IMR-90 (cell line): ENCODE data around the gene FAM32A. TPM values are rescaled to one million over a fixed set of nuclear protein-coding genes. Genes with fewer than 3 reads are reported as not detected.

Experiments
- ATAC-seq: fragments of 200-7000 bp; cut with Tn5 transposase; 2 replicates; pipeline ENCODE4 v1.9.1; 2020; ENCODE audit warnings: low read depth, mild to moderate bottlenecking, moderate library complexity
- BruUV-seq: library from RNA; stranded (reverse); fragments of 400-500 nt; replicated peaks from 2 replicates; lab custom pipeline; 2021; lab: Mats Ljungman, UMichigan
- CTCF ChIA-PET: fragments of 300-600 bp; formaldehyde crosslinking; extraction: SDS; loops from one replicate; lab custom pipeline; 2021; ENCODE audit warnings: antibody characterized with exemption; lab: Yijun Ruan, JAX
- POLR2A ChIA-PET: fragments of 300-600 bp; sonication (Branson Sonifier 250); formaldehyde crosslinking; loops from one replicate; lab custom pipeline; 2022; ENCODE audit warnings: antibody characterized with exemption; ENCODE audit not compliant: unreplicated experiment; lab: Charles Lee
- DNase-seq: peaks from one replicate; pipeline ENCODE4 v3.0.0; 2013
- H2AFZ ChIP-seq: replicated peaks from 2 replicates; pipeline ENCODE3; 2013; ENCODE audit warnings: low read length, mild to moderate bottlenecking; ENCODE audit not compliant: poor library complexity
- H2AK5ac ChIP-seq: 2 replicates; pipeline ENCODE4 v1.6.1; 2013; ENCODE audit warnings: low read depth, low read length, inconsistent platforms
- H2AK9ac ChIP-seq: replicated peaks from 2 replicates; pipeline ENCODE3; 2013; ENCODE audit warnings: mild to moderate bottlenecking, low read depth, low read length, moderate library complexity; ENCODE audit not compliant: poor library complexity
- H2BK120ac ChIP-seq: 2 replicates; pipeline ENCODE4 v1.6.1; 2013; ENCODE audit warnings: low read depth, low read length, inconsistent platforms
- H2BK15ac ChIP-seq: 3 replicates; pipeline ENCODE4 v1.6.1; 2013; ENCODE audit warnings: low read depth, low read length, inconsistent platforms
- H2BK20ac ChIP-seq: 2 replicates; pipeline ENCODE4 v1.6.1; 2013; ENCODE audit warnings: low read depth, mild to moderate bottlenecking, inconsistent platforms, low read length, moderate library complexity
- H2BK5ac ChIP-seq: 2 replicates; pipeline ENCODE4 v1.6.1; 2013; ENCODE audit warnings: mild to moderate bottlenecking, low read depth, low read length, inconsistent platforms; ENCODE audit not compliant: poor library complexity, severe bottlenecking
- H3K14ac ChIP-seq: replicated peaks from 2 replicates; pipeline ENCODE4 v1.6.1; 2013; ENCODE audit warnings: low read depth, low read length, inconsistent platforms
- H3K18ac ChIP-seq: 2 replicates; pipeline ENCODE4 v1.6.1; 2013; ENCODE audit warnings: low read depth, low read length, control low read depth
- H3K23ac ChIP-seq: 2 replicates; pipeline ENCODE4 v1.6.1; 2013; ENCODE audit warnings: low read depth, low read length, inconsistent platforms
- H3K27ac ChIP-seq: 2 replicates; pipeline ENCODE4 v1.5.1; 2013; ENCODE audit warnings: mild to moderate bottlenecking, control low read depth, low read length; ENCODE audit not compliant: insufficient read depth
- H3K27me3 ChIP-seq: 2 replicates; pipeline ENCODE4 v1.6.1; 2013; ENCODE audit warnings: low read length; ENCODE audit not compliant: control insufficient read depth, insufficient read depth
- H3K36me3 ChIP-seq: 2 replicates; pipeline ENCODE4 v1.6.1; 2013; ENCODE audit warnings: low read length, mixed read lengths; ENCODE audit not compliant: control insufficient read depth, insufficient read depth
- H3K4ac ChIP-seq: 2 replicates; pipeline ENCODE4 v1.6.1; 2013; ENCODE audit warnings: low read depth, low read length, inconsistent platforms
- H3K4me1 ChIP-seq: 2 replicates; pipeline ENCODE4 v1.6.1; 2013; ENCODE audit warnings: low read length, mixed read lengths; ENCODE audit not compliant: control insufficient read depth, insufficient read depth
- H3K4me2 ChIP-seq: 2 replicates; pipeline ENCODE4 v1.6.1; 2013; ENCODE audit warnings: low read depth, mild to moderate bottlenecking, control low read depth, low read length, moderate library complexity
- H3K4me3 ChIP-seq: 2 replicates; pipeline ENCODE4 v1.5.1; 2013; ENCODE audit warnings: low read depth, mild to moderate bottlenecking, control low read depth, low read length, moderate library complexity; ENCODE audit not compliant: insufficient read depth
- H3K56ac ChIP-seq: 2 replicates; pipeline ENCODE4 v1.6.1; 2013; ENCODE audit warnings: low read length, inconsistent platforms; ENCODE audit not compliant: insufficient read depth; ENCODE audit errors: extremely low read depth
- H3K79me1 ChIP-seq, 2 experiments: 2 replicates each; pipeline ENCODE4 v1.6.1; 2013; ENCODE audit warnings: low read length in 2 of 2, inconsistent platforms in 1 of 2, low read depth in 1 of 2
- H3K9ac ChIP-seq: 2 replicates; pipeline ENCODE4 v1.6.1; 2013; ENCODE audit warnings: low read depth, low read length, control low read depth
- H3K9me1 ChIP-seq: 2 replicates; pipeline ENCODE4 v1.6.1; 2013; ENCODE audit warnings: low read length, inconsistent platforms; ENCODE audit not compliant: insufficient read depth
- H3K9me3 ChIP-seq: 2 replicates; pipeline ENCODE4 v1.6.1; 2013; ENCODE audit warnings: low read length; ENCODE audit not compliant: control insufficient read depth, insufficient read depth
- H4K20me1 ChIP-seq: 2 replicates; pipeline ENCODE4 v1.6.1; 2013; ENCODE audit warnings: low read length, inconsistent platforms; ENCODE audit not compliant: insufficient read depth
- H4K5ac ChIP-seq: 2 replicates; pipeline ENCODE4 v1.6.1; 2013; ENCODE audit warnings: mild to moderate bottlenecking, low read depth, low read length, control low read depth
- H4K8ac ChIP-seq, 2 experiments: 2 replicates each; pipeline ENCODE4 v1.6.1; 2013; ENCODE audit warnings: low read depth in 2 of 2, low read length in 2 of 2, control low read depth in 1 of 2, inconsistent platforms in 1 of 2
- H4K91ac ChIP-seq: 2 replicates; pipeline ENCODE4 v1.6.1; 2013; ENCODE audit warnings: low read depth, low read length, inconsistent platforms; ENCODE audit not compliant: insufficient read depth
- CEBPB ChIP-seq: IDR thresholded peaks from 2 replicates; pipeline ENCODE4 v1.6.1; 2012; ENCODE audit warnings: low read depth, low read length, improper control_type of control experiment
- CHD1 ChIP-seq: IDR thresholded peaks from 2 replicates; pipeline ENCODE4 v1.6.1; 2012; ENCODE audit warnings: low read depth, low read length, improper control_type of control experiment
- FOS ChIP-seq: fragments of 150-350 bp; IDR thresholded peaks from 2 replicates; pipeline ENCODE4 v1.6.1; 2016; ENCODE audit warnings: low read depth, low read length
- MAFK ChIP-seq: IDR thresholded peaks from 2 replicates; pipeline ENCODE4 v1.6.1; 2012; ENCODE audit warnings: low read depth, low read length, improper control_type of control experiment
- MAZ ChIP-seq: IDR thresholded peaks from 2 replicates; pipeline ENCODE4 v1.6.1; 2012; ENCODE audit warnings: low read depth, mild to moderate bottlenecking, low read length, improper control_type of control experiment, moderate library complexity, borderline replicate concordance
- NFE2L2 ChIP-seq: fragments of 150-350 bp; IDR thresholded peaks from 2 replicates; pipeline ENCODE4 v1.6.1; 2016; ENCODE audit warnings: low read depth, mild to moderate bottlenecking, low read length
- POLR2A ChIP-seq: IDR thresholded peaks from 2 replicates; pipeline ENCODE4 v1.6.1; 2012; ENCODE audit warnings: mild to moderate bottlenecking, low read depth, low read length
- RAD21 ChIP-seq: IDR thresholded peaks from 2 replicates; pipeline ENCODE4 v1.6.1; 2012; ENCODE audit warnings: low read length, improper control_type of control experiment
- RCOR1 ChIP-seq: IDR thresholded peaks from 2 replicates; pipeline ENCODE4 v1.6.1; 2012; ENCODE audit warnings: mild to moderate bottlenecking, low read length, improper control_type of control experiment; ENCODE audit not compliant: insufficient replicate concordance
- SMC3 ChIP-seq: fragments of 150-350 bp; IDR thresholded peaks from 2 replicates; pipeline ENCODE4 v1.6.1; 2016; ENCODE audit warnings: low read depth, mild to moderate bottlenecking, antibody characterized with exemption, low read length, moderate library complexity
- WGBS, 2 experiments: methylation state at CpG; one replicate each; pipeline versions ENCODE4 v1.1.5 to v1.1.7; 2013; ENCODE audit warnings: missing lambda C conversion rate in 2 of 2; ENCODE audit not compliant: insufficient read length in 1 of 2; ENCODE audit errors: extremely low coverage in 2 of 2; 5-methylcytosine and 5-hydroxymethylcytosine counted together
- dilution Hi-C: fragments of 300-500 bp; cut with HindIII; formaldehyde crosslinking; loops from one replicate; pipeline ENCODE4 v1.14.3; 2018; ENCODE audit warnings: low sequenced_read_pairs; ENCODE audit not compliant: unreplicated experiment
- in situ Hi-C: fragments of 300-500 bp; cut with MboI; formaldehyde crosslinking; loops from 3 replicates; pipeline ENCODE4 v1.14.3; 2019; ENCODE audit warnings: low sequenced_read_pairs, inconsistent platforms, mixed read lengths
- intact Hi-C: fragments of 100-400 bp; cut with micrococcal nuclease; formaldehyde crosslinking; loops from 2 replicates; pipeline ENCODE4 v1.10.0; 2022
- polyA plus RNA-seq, 3 experiments: library from polyadenylated mRNA; depleted of rRNA; stranded (reverse); fragments of >200 nt; gene quantifications; 2 replicates each; pipeline ENCODE4 v1.2.3, GENCODE V29; 2012; ENCODE audit warnings: low replicate concordance in 1 of 3
- total RNA-seq: library from RNA; depleted of rRNA; stranded (reverse); fragments of >200 nt; gene quantifications from 2 replicates; pipeline ENCODE4 v1.2.3, GENCODE V29; 2012
- TF ChIP-seq, protein P1 (sequence below): conservative IDR thresholded peaks from 2 replicates; pipeline ENCODE4 v1.5.1; 2012; ENCODE audit warnings: mild to moderate bottlenecking, low read depth, low read length, improper control_type of control experiment
- TF ChIP-seq, protein P2 (sequence below): fragments of 150-350 bp; IDR thresholded peaks from 2 replicates; pipeline ENCODE4 v1.6.1; 2016; ENCODE audit warnings: low read depth, mild to moderate bottlenecking, low read length, moderate library complexity, borderline replicate concordance
- TF ChIP-seq, protein P3 (sequence below): fragments of 150-350 bp; IDR thresholded peaks from 2 replicates; pipeline ENCODE4 v1.6.1; 2017; ENCODE audit warnings: mild to moderate bottlenecking, antibody characterized with exemption, low read length, low read depth

Gene FAM32A
- total and polyA plus RNA-seq, 2 of the 4 experiments (the other 2 are of a cell fraction): 99.5 to 130 TPM

- TF ChIP-seq CEBPB: no peak
These were observed 4.6 kb upstream of the FAM32A start (continued) for GRCh38 chr19:16180611-16181010.

- ATAC-seq (no peak), DNase-seq (no peak)
- no TSS peak for BruUV-seq
- H3K56ac ChIP-seq: no peak overlapping the region
- H2BK5ac ChIP-seq: peak overlapping the region; percentile 59
- peaks cover 6% of the 10 kb centered on the region; the same call in 1 of the 2 replicates for H4K20me1 ChIP-seq
- peak overlapping the region; percentile 60 for H3K27ac ChIP-seq
- peak overlapping the region; percentile 65 for H4K91ac ChIP-seq
- peak overlapping the region; percentile 92 for H2AFZ ChIP-seq
- peak overlapping the region; percentile 93 for H2AK9ac ChIP-seq
- in situ Hi-C loops: loop anchor here (5.0 to 25.0 kb wide), 5 partner anchors 72 to 1072 kb away; partner anchors contain the start of genes AKAP8L, CYP4F3, RAB8A and SYDE1
- H3K36me3 ChIP-seq: peaks cover 10% of the 10 kb centered on the region
- peak overlapping the region; percentile 77; the same call in 1 of the 2 replicates for H2AK5ac ChIP-seq
- H2BK20ac ChIP-seq: no peak overlapping the region
- H3K27me3 ChIP-seq: no peaks in the 10 kb centered on the region
- H3K4me2 ChIP-seq: peak overlapping the region; percentile 72
- dilution Hi-C loops: no loop called here
- no peak overlapping the region for H3K18ac ChIP-seq
- peak overlapping the region; percentile 61 for H3K4ac ChIP-seq
- H3K79me1 ChIP-seq: peaks cover 15 to 37% of the 10 kb centered on the region in 2 experiments
- no peak overlapping the region for H2BK15ac ChIP-seq
- peak overlapping the region; percentile 40 for H3K4me3 ChIP-seq
- POLR2A ChIA-PET: interaction anchor here (0.8 to 1.4 kb wide), 3 partner anchors 106 to 159 kb away, joined by 3 to 8 read pairs (median 3); no protein-coding TSS in a partner anchor
- peak overlapping the region; percentile 44 for H3K14ac ChIP-seq
- peaks cover 7% of the 10 kb centered on the region; the same call in 1 of the 2 replicates for H3K9me1 ChIP-seq
- no peaks in the 10 kb centered on the region for H3K9me3 ChIP-seq
- peaks cover 5% of the 10 kb centered on the region; the same call in 1 of the 2 replicates for H3K4me1 ChIP-seq
- intact Hi-C loops: no loop called here
- H2BK120ac ChIP-seq: 0 out of 2 replicates have a peak overlapping the region, but pooled peaks have one; percentile 30
- CTCF ChIA-PET: interaction anchor here (0.6 to 2.3 kb wide), 4 partner anchors 13 to 145 kb away, joined by 3 to 12 read pairs (median 4); partner anchors contain the start of gene AP1M1
- H4K5ac ChIP-seq: peak overlapping the region; percentile 85
- H3K9ac ChIP-seq: peak overlapping the region; percentile 44
- 51% methylated on average over 12 of the region's 18 CpGs; no CpG with 5 or more reads in 1 of the 2 experiments for WGBS, 2 experiments
- H4K8ac ChIP-seq: peak overlapping the region; percentile 95 to 99
- H3K23ac ChIP-seq: no peak overlapping the region
- TF ChIP-seq SMC3 (no peak), MAZ (no peak), NFE2L2 (no peak), RCOR1 (no peak), RAD21 (no peak), CHD1 (no peak), MAFK (no peak), FOS (no peak), POLR2A (no peak), CEBPB (no peak)
- TF ChIP-seq, protein P1, sequence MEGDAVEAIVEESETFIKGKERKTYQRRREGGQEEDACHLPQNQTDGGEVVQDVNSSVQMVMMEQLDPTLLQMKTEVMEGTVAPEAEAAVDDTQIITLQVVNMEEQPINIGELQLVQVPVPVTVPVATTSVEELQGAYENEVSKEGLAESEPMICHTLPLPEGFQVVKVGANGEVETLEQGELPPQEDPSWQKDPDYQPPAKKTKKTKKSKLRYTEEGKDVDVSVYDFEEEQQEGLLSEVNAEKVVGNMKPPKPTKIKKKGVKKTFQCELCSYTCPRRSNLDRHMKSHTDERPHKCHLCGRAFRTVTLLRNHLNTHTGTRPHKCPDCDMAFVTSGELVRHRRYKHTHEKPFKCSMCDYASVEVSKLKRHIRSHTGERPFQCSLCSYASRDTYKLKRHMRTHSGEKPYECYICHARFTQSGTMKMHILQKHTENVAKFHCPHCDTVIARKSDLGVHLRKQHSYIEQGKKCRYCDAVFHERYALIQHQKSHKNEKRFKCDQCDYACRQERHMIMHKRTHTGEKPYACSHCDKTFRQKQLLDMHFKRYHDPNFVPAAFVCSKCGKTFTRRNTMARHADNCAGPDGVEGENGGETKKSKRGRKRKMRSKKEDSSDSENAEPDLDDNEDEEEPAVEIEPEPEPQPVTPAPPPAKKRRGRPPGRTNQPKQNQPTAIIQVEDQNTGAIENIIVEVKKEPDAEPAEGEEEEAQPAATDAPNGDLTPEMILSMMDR: no peak
- TF ChIP-seq, protein P2, sequence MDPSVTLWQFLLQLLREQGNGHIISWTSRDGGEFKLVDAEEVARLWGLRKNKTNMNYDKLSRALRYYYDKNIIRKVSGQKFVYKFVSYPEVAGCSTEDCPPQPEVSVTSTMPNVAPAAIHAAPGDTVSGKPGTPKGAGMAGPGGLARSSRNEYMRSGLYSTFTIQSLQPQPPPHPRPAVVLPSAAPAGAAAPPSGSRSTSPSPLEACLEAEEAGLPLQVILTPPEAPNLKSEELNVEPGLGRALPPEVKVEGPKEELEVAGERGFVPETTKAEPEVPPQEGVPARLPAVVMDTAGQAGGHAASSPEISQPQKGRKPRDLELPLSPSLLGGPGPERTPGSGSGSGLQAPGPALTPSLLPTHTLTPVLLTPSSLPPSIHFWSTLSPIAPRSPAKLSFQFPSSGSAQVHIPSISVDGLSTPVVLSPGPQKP: no peak
- TF ChIP-seq, protein P3, sequence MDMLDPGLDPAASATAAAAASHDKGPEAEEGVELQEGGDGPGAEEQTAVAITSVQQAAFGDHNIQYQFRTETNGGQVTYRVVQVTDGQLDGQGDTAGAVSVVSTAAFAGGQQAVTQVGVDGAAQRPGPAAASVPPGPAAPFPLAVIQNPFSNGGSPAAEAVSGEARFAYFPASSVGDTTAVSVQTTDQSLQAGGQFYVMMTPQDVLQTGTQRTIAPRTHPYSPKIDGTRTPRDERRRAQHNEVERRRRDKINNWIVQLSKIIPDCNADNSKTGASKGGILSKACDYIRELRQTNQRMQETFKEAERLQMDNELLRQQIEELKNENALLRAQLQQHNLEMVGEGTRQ: no peak
These were observed 516 bp upstream of the FAM32A start for GRCh38 chr19:16184665-16185122.
